ENCODE measurements around the gene HACD2. TPM values are rescaled to one million over a fixed set of nuclear protein-coding genes. Genes with fewer than 3 reads are reported as not detected.

Gene HACD2
- total RNA-seq, 1 experiment from 2014 or later = 27.4 TPM

GRCh38 chr3:123444744-123445143, 140.1 kb downstream of the HACD2 start:
- H2AFZ ChIP-seq (ENCODE audit: low read length) = no peak overlapping the region

More at GRCh38 chr3:123444744-123445143, 140.1 kb downstream of the HACD2 start:
- H3T11ph ChIP-seq (ENCODE audit: low read length) = no peak overlapping the region
- H2BK120ac ChIP-seq (ENCODE audit: low read depth, low read length, poor library complexity, severe bottlenecking) = no peak overlapping the region
- H3K23me2 ChIP-seq (ENCODE audit: insufficient read length, low read depth, low read length, poor library complexity, severe bottlenecking) = peaks cover 6% of the 10 kb centered on the region
- H3K4ac ChIP-seq (ENCODE audit: low read depth, low read length) = no peak overlapping the region
- Mint-ChIP-seq H3K36me3 (ENCODE audit: insufficient read depth in 1 of 3, low read depth in 3 of 3) (no peaks in the 10 kb centered on the region), H3K9me3 (0 out of 5 replicates have a peak, but pooled peaks cover 0 to 2% of the 10 kb centered on the region in 2 experiments), H3K27me3 (ENCODE audit: low read depth) (peaks cover 50% of the 10 kb centered on the region), H3K27ac (no peak overlapping the region), H3K4me3 (no peak overlapping the region), H3K4me1 (peaks cover 17 to 24% of the 10 kb centered on the region in 2 experiments)
- H3K9me3 ChIP-seq (ENCODE audit: control insufficient read depth, low read depth, low read length) = no peaks in the 10 kb centered on the region
- no peak; the same call in 2 of the 3 replicates for TF ChIP-seq CTCF (conservative IDR thresholded peaks at IDR 0.05)
- no peak overlapping the region for H3K9ac ChIP-seq (ENCODE audit: extremely low read depth, insufficient read length, low read length)
- no peaks in the 10 kb centered on the region for H3K79me1 ChIP-seq (ENCODE audit: insufficient read depth, low read depth, low read length, poor library complexity, severe bottlenecking)
- no peak overlapping the region for H2BK20ac ChIP-seq (ENCODE audit: low read depth, low read length, poor library complexity, severe bottlenecking)
- WGBS (ENCODE audit: extremely low coverage, insufficient read length, low lambda C conversion rate) = no CpG with 5 or more reads among the region's 1 CpG
- no peaks in the 10 kb centered on the region for H3K4me1 ChIP-seq (ENCODE audit: insufficient read depth, low read length)
- H3K56ac ChIP-seq (ENCODE audit: insufficient read length, low read depth, low read length) = no peak overlapping the region
- H3K27ac ChIP-seq (ENCODE audit: insufficient read length, low read depth, low read length) = no peak overlapping the region
- no peak overlapping the region for H2BK5ac ChIP-seq (ENCODE audit: insufficient read length, low read length)
- no peak overlapping the region for H4K8ac ChIP-seq (replicated peaks; ENCODE audit: insufficient read length, low read depth, low read length)
- DNase-seq = no peak
- no peak overlapping the region for H3K23ac ChIP-seq (ENCODE audit: insufficient read length, low read depth, low read length)
- peaks cover 1% of the 10 kb centered on the region; the same call in 1 of the 2 replicates for H3K27me3 ChIP-seq (ENCODE audit: insufficient read depth, low read length)
- H2BK15ac ChIP-seq (ENCODE audit: low read depth, low read length) = no peak overlapping the region
- no peak overlapping the region for H2BK12ac ChIP-seq (ENCODE audit: insufficient read length, low read depth, low read length)
- H3K14ac ChIP-seq (ENCODE audit: insufficient read depth, low read length) = no peak overlapping the region
- H3K18ac ChIP-seq (ENCODE audit: insufficient read length, low read depth, low read length) = no peak overlapping the region
- H2AK5ac ChIP-seq (ENCODE audit: insufficient read length, low read length) = no peak overlapping the region
- no peak overlapping the region for H3K4me2 ChIP-seq (ENCODE audit: insufficient read depth, insufficient read length, low read length)
- H4K5ac ChIP-seq (ENCODE audit: insufficient read length, low read depth, low read length) = no peak overlapping the region
- H4K20me1 ChIP-seq (ENCODE audit: control insufficient read depth, insufficient read depth, insufficient read length) = no peaks in the 10 kb centered on the region
- H3K79me2 ChIP-seq (ENCODE audit: insufficient read depth, low read length) = no peaks in the 10 kb centered on the region
- no peak overlapping the region for H4K91ac ChIP-seq (ENCODE audit: insufficient read length, low read depth, low read length)

All from H9 (cell line).